Activated T-cell treated with anti-CD3 and anti-CD28 coated beads for 48 hours (primary cell): ENCODE data around the gene KDM5B.
"Not testable (repeated sequence)": the region's sequence is repeated elsewhere in the genome, so short reads cannot be mapped to it uniquely, and the experiment has no call there.

Source experiments
- DNase-seq: peaks from one replicate; pipeline ENCODE4 v3.0.0-alpha.2; 2020; ENCODE audit warnings: low read depth

Gene KDM5B

DNA sequence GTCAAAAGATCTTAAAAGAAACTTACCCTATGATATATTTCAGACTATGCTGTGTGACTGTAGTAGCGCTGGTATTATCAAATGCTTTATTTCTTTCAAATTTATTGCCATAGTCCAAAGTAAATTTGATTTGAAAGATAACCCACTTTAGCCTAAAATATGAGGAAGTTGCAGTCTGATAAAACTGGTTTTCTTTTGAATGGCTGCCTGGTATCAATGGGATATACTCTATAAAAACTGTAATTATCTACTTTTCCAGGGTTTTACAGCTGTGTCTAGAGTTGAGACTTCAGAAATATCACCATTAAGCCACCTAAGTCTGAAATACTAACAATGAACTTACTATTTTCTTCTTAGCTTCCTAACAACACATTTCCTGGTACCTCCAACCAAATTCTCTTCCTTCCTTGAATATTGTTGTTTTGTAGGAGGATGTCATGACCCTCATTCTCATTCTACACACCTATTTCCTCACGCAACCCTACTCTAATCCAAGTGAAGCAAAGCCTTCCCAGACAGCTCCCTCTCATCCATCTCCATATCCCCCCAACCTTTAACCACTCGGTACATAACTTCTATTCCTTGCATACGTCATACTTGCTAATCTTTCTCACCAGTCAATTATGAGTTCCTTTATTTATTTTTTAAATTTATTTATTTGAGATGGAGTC is 17.0 kb downstream of the KDM5B start:
- DNase-seq, result no peak

DNA sequence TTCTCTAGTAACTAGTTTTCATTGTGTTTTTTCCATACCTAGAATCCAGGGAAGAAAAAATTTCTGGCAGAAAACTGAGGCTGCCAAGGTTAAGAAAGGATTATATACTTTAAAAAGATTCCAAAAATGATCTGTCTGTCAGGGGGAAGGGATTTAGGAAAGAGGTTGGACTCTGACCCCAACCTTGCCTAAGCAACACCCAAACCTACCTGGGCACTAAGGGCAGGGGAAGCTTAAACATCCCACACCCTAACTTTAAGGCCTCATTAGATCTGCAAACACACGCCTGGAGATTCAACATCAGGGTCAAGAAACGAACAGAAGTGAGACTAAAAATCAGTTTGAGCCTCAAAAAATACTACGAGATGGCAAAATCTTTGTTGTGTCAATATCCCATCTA is 19.4 kb downstream of the KDM5B start:
- DNase-seq, result no peak

DNA sequence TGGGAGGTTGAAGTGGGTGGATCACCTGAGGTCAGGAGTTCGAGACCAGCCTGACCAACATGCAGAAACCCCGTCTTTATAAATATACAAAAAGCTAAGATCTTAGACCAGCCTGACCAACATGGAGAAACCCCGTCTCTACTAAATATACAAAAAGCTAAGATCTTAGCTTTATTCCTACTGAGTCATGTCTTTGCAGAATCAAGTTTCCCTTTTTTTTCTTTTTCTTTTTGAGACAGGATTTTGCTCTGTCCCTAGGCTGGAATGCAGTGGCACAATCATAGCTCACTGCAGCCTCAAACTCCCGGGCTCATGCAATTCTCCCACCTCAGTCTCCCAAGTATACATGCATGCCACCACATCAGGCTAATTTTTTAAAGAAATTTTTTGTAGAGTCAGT is 21.4 kb downstream of the KDM5B start:
- no peak for DNase-seq

GRCh38 chr1:202781180-202781579 is 27.0 kb downstream of the KDM5B start:
- DNase-seq, result no peak

- DNase-seq, result no peak
These were observed 38.1 kb downstream of the KDM5B start for GRCh38 chr1:202770135-202770534.

DNA sequence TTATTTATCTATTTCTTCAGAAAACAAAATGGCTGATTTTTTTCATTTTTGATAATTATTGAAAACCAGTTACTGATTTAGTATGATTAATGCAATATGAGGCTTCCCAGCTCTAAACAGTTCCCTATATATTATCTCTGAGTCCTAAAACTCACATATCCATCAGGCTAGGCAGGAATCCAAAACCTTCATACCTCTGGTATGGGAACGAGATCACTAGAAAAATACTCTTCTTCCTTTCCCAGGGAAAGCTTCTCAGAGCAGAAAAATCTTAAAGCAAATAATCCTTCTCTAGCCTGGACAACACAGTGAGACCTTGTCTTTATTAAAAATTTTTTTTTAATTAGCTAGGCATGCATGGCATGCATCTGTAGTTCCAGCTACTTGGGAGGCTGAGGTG is 42.5 kb downstream of the KDM5B start:
- no peak for DNase-seq

DNA sequence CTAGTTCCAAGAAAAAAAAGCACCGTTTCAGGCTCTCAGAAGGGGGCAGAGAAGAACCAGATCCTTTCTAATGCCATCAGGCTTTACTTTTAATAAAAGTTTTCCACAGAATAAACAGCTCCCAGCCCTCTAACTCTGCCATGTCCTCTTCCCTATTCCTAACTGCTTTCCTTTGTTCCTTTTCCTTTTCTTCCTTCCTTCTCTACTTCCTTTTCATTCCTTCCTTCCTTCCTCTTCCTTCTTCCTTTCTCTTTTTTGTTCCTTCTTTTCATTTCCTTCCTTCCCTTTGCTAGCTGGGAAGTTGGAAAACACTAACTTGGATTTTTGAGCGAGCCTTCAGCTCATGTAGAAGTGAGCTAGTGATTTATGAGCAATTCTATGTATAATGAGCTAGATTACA is 46.2 kb downstream of the KDM5B start:
- no peak for DNase-seq

DNA sequence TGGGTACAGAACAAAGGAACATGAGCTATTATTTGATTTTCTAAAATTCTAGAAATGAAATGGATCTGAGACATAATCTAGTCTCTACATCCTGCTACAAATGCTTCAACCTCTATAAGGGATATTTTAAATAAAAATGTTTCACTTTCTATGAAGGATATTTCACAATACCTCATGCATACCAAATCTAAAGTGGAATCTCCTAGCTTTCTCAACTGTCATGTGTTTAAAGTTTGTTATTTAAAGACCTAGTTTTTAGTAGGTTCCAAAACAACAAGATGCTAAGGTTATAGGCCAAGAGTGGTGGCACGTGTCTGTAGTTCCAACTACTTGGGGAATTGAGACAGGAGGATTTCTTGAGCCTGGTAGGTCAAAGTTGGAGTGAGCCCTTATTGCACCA is 47.6 kb downstream of the KDM5B start:
- DNase-seq, result no peak

GRCh38 chr1:202756391-202756790 is 51.8 kb downstream of the KDM5B start:
- DNase-seq, result no peak

DNA sequence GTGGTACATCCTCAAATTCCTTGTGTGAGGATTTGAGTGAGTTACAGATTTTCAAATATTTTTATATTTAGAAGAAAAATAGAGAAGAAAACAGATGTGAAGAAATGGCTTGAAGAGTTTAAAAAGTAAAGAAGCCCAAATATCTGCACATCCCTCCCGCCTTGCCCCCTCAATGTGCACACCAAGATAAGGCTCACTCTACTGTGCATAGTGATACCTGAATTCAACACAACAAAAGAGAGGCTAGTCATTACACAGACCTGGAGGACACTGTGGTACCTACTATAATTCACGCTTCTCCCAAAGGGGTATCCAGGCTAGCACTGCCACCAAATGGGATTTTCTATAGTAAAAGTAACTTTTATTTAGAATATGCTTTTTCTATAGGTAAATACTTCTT is 53.9 kb downstream of the KDM5B start:
- no peak for DNase-seq

- DNase-seq, result no peak
These were observed 55.4 kb downstream of the KDM5B start for GRCh38 chr1:202752774-202753173.

DNA sequence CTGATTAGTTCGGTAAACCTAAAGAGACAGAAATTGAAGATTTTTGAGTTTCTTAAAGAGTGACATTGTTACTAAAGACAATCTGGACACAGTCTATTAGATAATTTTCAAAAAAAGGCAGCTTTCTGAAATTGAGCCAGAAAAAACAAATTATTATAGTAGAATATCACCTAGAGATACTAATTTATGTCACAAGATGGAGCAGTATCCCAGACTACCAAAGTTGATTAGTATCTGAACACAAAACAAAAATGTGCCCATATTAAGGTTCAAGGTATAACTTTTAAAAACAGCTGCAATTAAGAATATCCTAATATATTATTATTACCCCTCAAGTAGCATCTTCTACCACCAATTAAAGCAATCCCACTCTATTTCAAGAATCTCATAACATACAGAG is 57.5 kb downstream of the KDM5B start:
- DNase-seq, result no peak

DNA sequence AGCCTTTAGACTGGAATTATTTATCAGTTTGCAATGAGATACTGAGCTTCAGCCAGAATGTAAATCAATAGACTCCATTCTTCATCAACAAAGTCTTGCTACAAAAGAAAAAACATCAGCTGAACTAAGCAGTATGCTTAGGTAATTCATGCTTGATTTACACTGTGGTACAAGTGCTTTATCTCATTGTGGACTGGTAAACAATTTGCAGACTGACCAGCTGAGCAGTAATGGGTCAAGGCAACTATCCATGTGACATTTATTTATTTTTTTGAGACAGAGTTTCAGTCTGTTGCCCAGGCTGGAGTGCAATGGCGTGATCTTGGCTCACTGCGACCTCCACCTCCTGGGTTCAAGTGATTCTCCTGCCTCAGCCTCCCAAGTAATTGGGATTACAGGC is 58.2 kb downstream of the KDM5B start:
- no peak for DNase-seq

DNA sequence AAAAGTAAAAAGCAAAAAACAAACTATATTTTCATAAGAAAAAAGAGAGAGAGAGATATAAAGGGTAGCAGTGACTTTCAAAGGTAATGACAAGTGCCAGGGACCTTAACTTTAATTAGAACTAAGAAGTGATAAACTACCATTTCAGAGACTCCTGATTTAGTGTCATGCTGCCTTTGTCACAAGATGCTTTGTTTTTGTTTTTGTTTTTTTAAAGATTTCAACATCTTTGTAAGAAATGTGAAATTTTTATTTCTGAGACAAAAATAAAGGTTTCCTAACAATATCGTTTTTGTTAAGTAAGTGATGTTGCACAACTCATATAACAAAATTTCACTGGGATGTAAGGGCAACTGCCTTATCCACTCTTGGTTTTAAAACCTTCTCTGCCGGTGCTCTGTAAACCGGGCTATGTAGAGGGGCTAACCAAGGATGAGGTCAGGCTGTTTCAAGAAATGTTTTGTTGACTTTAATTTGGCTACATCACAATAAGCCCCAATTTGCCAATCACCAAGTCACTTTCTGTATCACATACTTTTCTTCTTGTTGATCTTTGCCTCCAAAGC is 62.8 kb downstream of the KDM5B start:
- DNase-seq, result no peak

DNA sequence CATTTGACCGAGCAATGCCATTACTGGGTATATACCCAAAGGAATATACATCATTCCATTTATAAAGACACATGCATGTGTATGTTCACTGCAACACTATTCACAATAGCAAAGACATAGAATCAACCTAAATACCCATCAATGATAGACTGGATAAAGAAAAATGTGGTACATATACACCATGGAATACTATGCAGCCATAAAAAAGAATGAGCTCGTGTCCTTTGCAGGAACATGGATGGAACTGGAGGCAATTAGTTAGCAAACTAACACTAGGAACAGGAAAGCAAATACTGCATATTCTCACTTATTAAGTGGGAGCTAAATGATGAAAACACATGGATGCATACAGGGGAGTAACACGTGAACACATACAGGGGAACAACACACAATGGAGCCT is 63.5 kb downstream of the KDM5B start:
- DNase-seq, result not testable (repeated sequence)

DNA sequence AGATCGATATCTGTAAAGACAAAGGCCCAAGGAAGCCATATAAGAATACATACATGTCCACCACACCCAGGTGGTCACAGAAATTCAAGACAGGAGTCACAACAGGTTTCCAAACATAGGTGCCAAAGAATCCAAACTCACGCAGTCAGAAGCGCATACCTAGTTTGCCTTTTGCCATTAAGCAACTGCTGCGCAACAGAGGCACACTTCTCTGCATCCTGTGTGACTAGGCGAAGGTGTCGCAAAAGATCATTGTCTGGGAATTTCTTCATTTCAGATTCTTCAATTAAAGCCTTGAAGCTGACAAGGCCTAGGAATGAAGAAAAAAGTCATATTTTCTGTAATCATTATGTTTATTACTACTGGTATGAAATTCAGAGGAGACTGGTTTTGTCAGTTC is 65.7 kb downstream of the KDM5B start:
- DNase-seq, result no peak

- no peak for DNase-seq
These were observed 75.0 kb downstream of the KDM5B start for GRCh38 chr1:202733251-202733650.

GRCh38 chr1:202728951-202729350 is 79.3 kb downstream of the KDM5B start:
- DNase-seq, result no peak

DNA sequence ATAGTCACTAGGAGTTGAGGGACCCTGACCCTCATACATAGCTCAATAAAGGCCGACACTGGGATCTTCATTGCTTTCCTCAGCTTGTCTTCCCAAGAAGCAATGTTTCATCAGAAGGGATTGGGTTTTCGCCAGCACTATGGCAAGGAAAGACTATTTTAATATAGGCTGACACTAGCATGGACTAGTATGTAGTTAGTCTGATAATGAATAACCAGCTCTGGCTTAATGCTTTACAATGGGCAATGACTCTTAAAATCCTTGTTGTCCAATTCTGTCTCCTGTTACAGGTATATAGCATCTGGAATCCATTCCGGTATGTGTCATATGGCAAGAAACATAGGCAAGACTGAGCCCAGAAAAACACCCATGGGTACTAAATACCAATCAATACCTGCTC is 82.7 kb downstream of the KDM5B start:
- no peak for DNase-seq

DNA sequence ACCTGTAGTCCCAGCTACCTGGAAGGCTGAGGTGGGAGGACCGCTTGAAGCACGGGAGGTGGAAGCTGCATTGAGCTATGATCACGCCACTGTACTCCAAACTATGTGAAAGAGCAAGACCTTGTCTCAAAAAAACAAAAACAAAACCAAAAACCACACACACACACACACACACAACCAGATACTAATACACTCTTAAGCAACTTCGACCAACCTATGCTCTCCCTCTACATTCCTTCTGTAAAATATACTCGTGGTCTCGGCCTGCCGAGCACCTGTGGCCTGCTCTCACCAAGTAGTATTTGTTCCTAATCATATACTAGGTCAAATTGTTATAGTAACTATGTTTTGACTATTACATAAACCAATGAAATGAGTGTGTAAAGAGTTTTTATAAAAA is 84.5 kb downstream of the KDM5B start:
- DNase-seq, result no peak

- DNase-seq, result not testable (repeated sequence)
These were observed 85.2 kb downstream of the KDM5B start for GRCh38 chr1:202723046-202723445.

- no peak for DNase-seq
These were observed 91.6 kb downstream of the KDM5B start for GRCh38 chr1:202716654-202717053.

DNA sequence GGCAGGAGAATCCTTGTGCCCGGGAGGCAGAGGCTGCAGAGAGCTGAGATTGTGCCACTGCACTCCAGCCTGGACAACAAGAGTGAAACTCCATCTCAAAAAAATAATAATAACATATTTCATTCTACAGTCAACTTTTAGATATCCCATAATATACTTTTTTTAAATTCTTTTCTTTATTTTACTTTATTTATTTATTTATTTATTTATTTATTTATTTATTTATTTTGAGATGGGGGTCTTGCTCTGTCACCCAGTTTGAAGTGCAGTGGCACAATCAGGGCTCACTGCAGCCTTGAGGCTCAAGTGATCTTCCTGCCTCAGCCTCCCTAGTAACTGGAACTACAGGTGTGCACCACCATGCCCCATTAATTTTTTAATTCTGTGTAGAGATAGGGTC is 94.0 kb downstream of the KDM5B start:
- not testable (repeated sequence) for DNase-seq

GRCh38 chr1:202713110-202713509 is 95.1 kb downstream of the KDM5B start:
- DNase-seq, result no peak
